HepG2 (cell line): ENCODE results near the gene PFN1. TPM values are rescaled to one million over a fixed set of nuclear protein-coding genes. Genes with fewer than 3 reads are reported as not detected.

ENCODE experiments used
- AHR ChIP-seq: IDR thresholded peaks from 2 replicates; pipeline ENCODE4 v1.6.1; 2018; ENCODE audit warnings: missing genetic modification reagents, missing compliant biosample characterization
- ATRX ChIP-seq: sonication (generic); formaldehyde crosslinking; IDR thresholded peaks from 2 replicates; pipeline ENCODE4 v1.4.0; 2020; ENCODE audit warnings: missing genetic modification reagents, borderline replicate concordance
- BRCA1 ChIP-seq: sonication (generic); formaldehyde crosslinking; IDR thresholded peaks from 2 replicates; pipeline ENCODE4 v1.4.0; 2020; ENCODE audit warnings: missing genetic modification reagents
- CCDC6 ChIP-seq: sonication (generic); formaldehyde crosslinking; IDR thresholded peaks from 2 replicates; pipeline ENCODE4 v1.8.1; 2022; ENCODE audit warnings: mild to moderate bottlenecking, missing genetic modification reagents, moderate library complexity
- CENPT ChIP-seq: sonication (generic); formaldehyde crosslinking; IDR thresholded peaks from 2 replicates; pipeline ENCODE4 v1.8.0; 2022; ENCODE audit warnings: low read depth, mild to moderate bottlenecking, moderate library complexity, missing genetic modification reagents
- GPN1 ChIP-seq: sonication (generic); formaldehyde crosslinking; IDR thresholded peaks from 2 replicates; pipeline ENCODE4 v1.5.1; 2020; ENCODE audit warnings: missing genetic modification reagents, borderline replicate concordance
- NFYB ChIP-seq: sonication (generic); formaldehyde crosslinking; IDR thresholded peaks from 2 replicates; pipeline ENCODE4 v1.4.0; 2020; ENCODE audit warnings: missing genetic modification reagents
- NFYC ChIP-seq: IDR thresholded peaks from 2 replicates; pipeline ENCODE4 v1.6.1; 2016; ENCODE audit warnings: missing genetic modification reagents, missing compliant biosample characterization
- NR3C1 ChIP-seq: sonication (generic); formaldehyde crosslinking; IDR thresholded peaks from 2 replicates; pipeline ENCODE4 v1.4.0; 2020; ENCODE audit warnings: missing genetic modification reagents
- PBX2 ChIP-seq: IDR thresholded peaks from 2 replicates; pipeline ENCODE4 v1.6.1; 2016; ENCODE audit warnings: control low read depth
- ZFP37 ChIP-seq: sonication (generic); formaldehyde crosslinking; IDR thresholded peaks from 2 replicates; pipeline ENCODE4 v1.4.0; 2020; ENCODE audit warnings: missing genetic modification reagents, borderline replicate concordance
- ZNF329 ChIP-seq: sonication (generic); formaldehyde crosslinking; IDR thresholded peaks from 2 replicates; pipeline ENCODE4 v1.9.0; 2021; ENCODE audit warnings: low read depth, mild to moderate bottlenecking, missing genetic modification reagents
- ZNF510 ChIP-seq: sonication (generic); formaldehyde crosslinking; IDR thresholded peaks from 2 replicates; pipeline ENCODE4 v1.4.0; 2020; ENCODE audit warnings: low read depth, mild to moderate bottlenecking, missing genetic modification reagents
- ZNF652 ChIP-seq: IDR thresholded peaks from 2 replicates; pipeline ENCODE4 v1.6.1; 2016; ENCODE audit warnings: low read depth, borderline replicate concordance
- ZNF792 ChIP-seq: IDR thresholded peaks from 2 replicates; pipeline ENCODE4 v1.6.1; 2016
- polyA plus RNA-seq, 8 experiments: library from polyadenylated mRNA; depleted of rRNA in 3 of 8; stranded (reverse) in 7 of 8; unstranded in 1 of 8; fragments of >200 nt; fragmentation: Illumina TruSeq in 4 of 8; extraction: Trizol in 4 of 8; gene quantifications; 2 replicates each; pipeline versions ENCODE4 v1.2.1 to v1.2.3, GENCODE V29; 2011 to 2016; ENCODE audit warnings: low read depth in 4 of 8, missing spikeins in 1 of 8, mixed read lengths in 1 of 8; ENCODE audit not compliant: insufficient read depth in 1 of 8
- total RNA-seq, 5 experiments: library from RNA; depleted of rRNA; stranded (reverse); fragments of >200 nt; fragmentation: Illumina TruSeq; extraction: Trizol; gene quantifications; 2 replicates each; pipeline ENCODE4 v1.2.3, GENCODE V29; 2016; ENCODE audit warnings: low read depth in 1 of 5
- TF ChIP-seq, protein P1 (sequence below): sonication (generic); formaldehyde crosslinking; IDR thresholded peaks from 2 replicates; pipeline ENCODE4 v1.4.0; 2020; ENCODE audit warnings: missing genetic modification reagents, mild to moderate bottlenecking, borderline replicate concordance
- TF ChIP-seq, protein P2 (sequence below): IDR thresholded peaks from 2 replicates; pipeline ENCODE4 v1.6.1; 2016; ENCODE audit warnings: missing compliant biosample characterization, missing genetic modification reagents, borderline replicate concordance
- TF ChIP-seq, protein P3 (sequence below): IDR thresholded peaks from 2 replicates; pipeline ENCODE4 v1.6.1; 2016; ENCODE audit warnings: low read depth, missing genetic modification reagents, missing compliant biosample characterization

The PFN1 gene
- total and polyA plus RNA-seq, 2 of the 13 experiments (the other 11 are each of a cell fraction or from before 2014, with no cell fraction given) = 494 to 613 TPM

GRCh38 chr17:4948166-4948930 is at the start of gene PFN1 (continued):
- TF ChIP-seq, protein P1, sequence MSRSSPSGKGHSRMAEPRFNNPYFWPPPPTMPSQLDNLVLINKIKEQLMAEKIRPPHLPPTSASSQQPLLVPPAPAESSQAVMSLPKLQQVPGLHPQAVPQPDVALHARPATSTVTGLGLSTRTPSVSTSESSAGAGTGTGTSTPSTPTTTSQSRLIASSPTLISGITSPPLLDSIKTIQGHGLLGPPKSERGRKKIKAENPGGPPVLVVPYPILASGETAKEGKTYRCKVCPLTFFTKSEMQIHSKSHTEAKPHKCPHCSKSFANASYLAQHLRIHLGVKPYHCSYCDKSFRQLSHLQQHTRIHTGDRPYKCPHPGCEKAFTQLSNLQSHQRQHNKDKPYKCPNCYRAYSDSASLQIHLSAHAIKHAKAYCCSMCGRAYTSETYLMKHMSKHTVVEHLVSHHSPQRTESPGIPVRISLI = peak; percentile 46; the same call in 1 of the 2 replicates
- TF ChIP-seq ZNF329 (CRISPR knock-in tag) (peak; percentile 83), ATRX (no peak), NFYB (CRISPR knock-in tag) (0 out of 2 replicates have a peak, but pooled peaks have one; percentile 7), ZNF510 (no peak), AHR (CRISPR knock-in tag) (no peak), PBX2 (no peak), CCDC6 (CRISPR knock-in tag) (peak; percentile 89), GPN1 (CRISPR knock-in tag) (no peak; the same call in 1 of the 2 replicates), NFYC (CRISPR knock-in tag) (no peak), ZFP37 (CRISPR knock-in tag) (no peak; the same call in 1 of the 2 replicates), NR3C1 (CRISPR knock-in tag) (no peak), CENPT (CRISPR knock-in tag) (no peak), ZNF792 (CRISPR knock-in tag) (no peak), ZNF652 (peak; percentile 95), BRCA1 (CRISPR knock-in tag) (0 out of 2 replicates have a peak, but pooled peaks have one; percentile 51)
- TF ChIP-seq, protein P2, sequence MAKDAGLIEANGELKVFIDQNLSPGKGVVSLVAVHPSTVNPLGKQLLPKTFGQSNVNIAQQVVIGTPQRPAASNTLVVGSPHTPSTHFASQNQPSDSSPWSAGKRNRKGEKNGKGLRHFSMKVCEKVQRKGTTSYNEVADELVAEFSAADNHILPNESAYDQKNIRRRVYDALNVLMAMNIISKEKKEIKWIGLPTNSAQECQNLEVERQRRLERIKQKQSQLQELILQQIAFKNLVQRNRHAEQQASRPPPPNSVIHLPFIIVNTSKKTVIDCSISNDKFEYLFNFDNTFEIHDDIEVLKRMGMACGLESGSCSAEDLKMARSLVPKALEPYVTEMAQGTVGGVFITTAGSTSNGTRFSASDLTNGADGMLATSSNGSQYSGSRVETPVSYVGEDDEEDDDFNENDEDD (CRISPR knock-in tag) = 0 out of 2 replicates have a peak, but pooled peaks have one; percentile 9
- TF ChIP-seq, protein P3, sequence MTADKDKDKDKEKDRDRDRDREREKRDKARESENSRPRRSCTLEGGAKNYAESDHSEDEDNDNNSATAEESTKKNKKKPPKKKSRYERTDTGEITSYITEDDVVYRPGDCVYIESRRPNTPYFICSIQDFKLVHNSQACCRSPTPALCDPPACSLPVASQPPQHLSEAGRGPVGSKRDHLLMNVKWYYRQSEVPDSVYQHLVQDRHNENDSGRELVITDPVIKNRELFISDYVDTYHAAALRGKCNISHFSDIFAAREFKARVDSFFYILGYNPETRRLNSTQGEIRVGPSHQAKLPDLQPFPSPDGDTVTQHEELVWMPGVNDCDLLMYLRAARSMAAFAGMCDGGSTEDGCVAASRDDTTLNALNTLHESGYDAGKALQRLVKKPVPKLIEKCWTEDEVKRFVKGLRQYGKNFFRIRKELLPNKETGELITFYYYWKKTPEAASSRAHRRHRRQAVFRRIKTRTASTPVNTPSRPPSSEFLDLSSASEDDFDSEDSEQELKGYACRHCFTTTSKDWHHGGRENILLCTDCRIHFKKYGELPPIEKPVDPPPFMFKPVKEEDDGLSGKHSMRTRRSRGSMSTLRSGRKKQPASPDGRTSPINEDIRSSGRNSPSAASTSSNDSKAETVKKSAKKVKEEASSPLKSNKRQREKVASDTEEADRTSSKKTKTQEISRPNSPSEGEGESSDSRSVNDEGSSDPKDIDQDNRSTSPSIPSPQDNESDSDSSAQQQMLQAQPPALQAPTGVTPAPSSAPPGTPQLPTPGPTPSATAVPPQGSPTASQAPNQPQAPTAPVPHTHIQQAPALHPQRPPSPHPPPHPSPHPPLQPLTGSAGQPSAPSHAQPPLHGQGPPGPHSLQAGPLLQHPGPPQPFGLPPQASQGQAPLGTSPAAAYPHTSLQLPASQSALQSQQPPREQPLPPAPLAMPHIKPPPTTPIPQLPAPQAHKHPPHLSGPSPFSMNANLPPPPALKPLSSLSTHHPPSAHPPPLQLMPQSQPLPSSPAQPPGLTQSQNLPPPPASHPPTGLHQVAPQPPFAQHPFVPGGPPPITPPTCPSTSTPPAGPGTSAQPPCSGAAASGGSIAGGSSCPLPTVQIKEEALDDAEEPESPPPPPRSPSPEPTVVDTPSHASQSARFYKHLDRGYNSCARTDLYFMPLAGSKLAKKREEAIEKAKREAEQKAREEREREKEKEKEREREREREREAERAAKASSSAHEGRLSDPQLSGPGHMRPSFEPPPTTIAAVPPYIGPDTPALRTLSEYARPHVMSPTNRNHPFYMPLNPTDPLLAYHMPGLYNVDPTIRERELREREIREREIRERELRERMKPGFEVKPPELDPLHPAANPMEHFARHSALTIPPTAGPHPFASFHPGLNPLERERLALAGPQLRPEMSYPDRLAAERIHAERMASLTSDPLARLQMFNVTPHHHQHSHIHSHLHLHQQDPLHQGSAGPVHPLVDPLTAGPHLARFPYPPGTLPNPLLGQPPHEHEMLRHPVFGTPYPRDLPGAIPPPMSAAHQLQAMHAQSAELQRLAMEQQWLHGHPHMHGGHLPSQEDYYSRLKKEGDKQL (CRISPR knock-in tag) = no peak
